ENCODE measurements around the gene SLC25A44. TPM values are rescaled to one million over a fixed set of nuclear protein-coding genes. Genes with fewer than 3 reads are reported as not detected.

The SLC25A44 gene
- total and polyA plus RNA-seq, 2 experiments from 2014 or later = 9.2 to 13.8 TPM

GRCh38 chr1:156165083-156165482 lies 28.8 kb upstream of the SLC25A44 start:
- Histone ChIP-seq H3K9me3 (ENCODE audit: low read depth) (no peaks in the 10 kb centered on the region), H3K4me3 (no peak overlapping the region), H3K27ac (no peak overlapping the region), H3K4me1 (ENCODE audit: low read depth) (peaks cover 10% of the 10 kb centered on the region), H3K27me3 (no peaks in the 10 kb centered on the region), H3K36me3 (no peaks in the 10 kb centered on the region)
- DNase-seq (ENCODE audit: low read depth in 1 of 2, low spot score in 1 of 2) = no peak
- TF ChIP-seq CTCF (IDR thresholded peaks at IDR 0.05; ENCODE audit: low read depth, low read length) = no peak

GRCh38 chr1:156167536-156167935 lies 26.4 kb upstream of the SLC25A44 start:
- Histone ChIP-seq H3K27me3 (no peaks in the 10 kb centered on the region), H3K27ac (no peak overlapping the region), H3K36me3 (no peaks in the 10 kb centered on the region), H3K4me3 (no peak overlapping the region), H3K4me1 (ENCODE audit: low read depth) (no peaks in the 10 kb centered on the region), H3K9me3 (ENCODE audit: low read depth) (no peaks in the 10 kb centered on the region)
- TF ChIP-seq CTCF (IDR thresholded peaks at IDR 0.05; ENCODE audit: low read depth, low read length) = no peak
- DNase-seq (ENCODE audit: low read depth in 1 of 2, low spot score in 1 of 2) = peak in 1 of 2 donors; percentile 91

GRCh38 chr1:156172696-156173470 lies 21.0 kb upstream of the SLC25A44 start:
- no peak for DNase-seq (ENCODE audit: low read depth in 1 of 2, low spot score in 1 of 2)
- H3K36me3 ChIP-seq = no peaks in the 10 kb centered on the region
- H3K4me3 ChIP-seq = no peak overlapping the region
- H3K27me3 ChIP-seq = no peaks in the 10 kb centered on the region
- no peak for TF ChIP-seq CTCF (IDR thresholded peaks at IDR 0.05; ENCODE audit: low read depth, low read length)
- no peak overlapping the region for H3K27ac ChIP-seq
- H3K9me3 ChIP-seq (ENCODE audit: low read depth) = no peaks in the 10 kb centered on the region
- no peaks in the 10 kb centered on the region for H3K4me1 ChIP-seq (ENCODE audit: low read depth)

- no peak for TF ChIP-seq CTCF (IDR thresholded peaks at IDR 0.05; ENCODE audit: low read depth, low read length)
- Histone ChIP-seq H3K36me3 (no peaks in the 10 kb centered on the region), H3K9me3 (ENCODE audit: low read depth) (no peaks in the 10 kb centered on the region), H3K27ac (no peak overlapping the region), H3K27me3 (no peaks in the 10 kb centered on the region), H3K4me3 (no peak overlapping the region), H3K4me1 (ENCODE audit: low read depth) (peaks cover 4% of the 10 kb centered on the region)
- no peak for DNase-seq (ENCODE audit: low read depth in 1 of 2, low spot score in 1 of 2)
Observed at GRCh38 chr1:156176610-156177210, 17.2 kb upstream of the SLC25A44 start.

- Histone ChIP-seq H3K4me3 (no peak overlapping the region), H3K36me3 (no peaks in the 10 kb centered on the region), H3K27ac (no peak overlapping the region), H3K9me3 (ENCODE audit: low read depth) (no peaks in the 10 kb centered on the region), H3K4me1 (ENCODE audit: low read depth) (peaks cover 4% of the 10 kb centered on the region), H3K27me3 (no peaks in the 10 kb centered on the region)
- DNase-seq (ENCODE audit: low read depth in 1 of 2, low spot score in 1 of 2) = no peak
- TF ChIP-seq CTCF (IDR thresholded peaks at IDR 0.05; ENCODE audit: low read depth, low read length) = no peak
Observed at GRCh38 chr1:156177919-156178654, 15.8 kb upstream of the SLC25A44 start.
